Endothelial cell of umbilical vein (primary cell): Measurements from ENCODE around the gene TPRG1L. TPM values are rescaled to one million over a fixed set of nuclear protein-coding genes. Genes with fewer than 3 reads are reported as not detected.

Experiments used
- BruUV-seq: library from RNA; stranded (reverse); fragments of 400-500 nt; replicated peaks from 2 replicates; lab custom pipeline; 2021; lab: Mats Ljungman, UMichigan
- CTCF ChIA-PET: fragments of 300-600, 350-600 bp; sonication (Branson Sonifier 250); formaldehyde crosslinking; loops from one replicate; lab custom pipeline; 2021; ENCODE audit warnings: antibody characterized with exemption, inconsistent platforms; lab: Charles Lee
- POLR2A ChIA-PET: fragments of 300-600, 350-600 bp; sonication (Branson Sonifier 250); formaldehyde crosslinking; loops from one replicate; lab custom pipeline; 2021; ENCODE audit warnings: antibody characterized with exemption, inconsistent platforms; lab: Charles Lee
- DNase-seq: peaks from one replicate; pipeline ENCODE4 v3.0.0-alpha.2; 2011; ENCODE audit warnings: low read depth, low spot score
- FAIRE-seq: peaks from 2 replicates; lab custom pipeline; 2011; peaks lifted over from hg19 to GRCh38; lab: Jason Lieb, UNC
- H2AFZ ChIP-seq: 2 replicates; pipeline ENCODE4 v1.6.0; 2012; ENCODE audit warnings: low read depth, low read length, control low read depth, inconsistent platforms
- H3K27ac ChIP-seq: 2 replicates; pipeline ENCODE4 v1.5.1; 2011; ENCODE audit warnings: low read depth, mild to moderate bottlenecking, control low read depth, low read length, moderate library complexity; ENCODE audit not compliant: insufficient read depth
- H3K27me3 ChIP-seq, 2 experiments: 2 replicates each; pipeline versions ENCODE4 v1.6.0 to v1.6.1; 2011; ENCODE audit warnings: low read length in 2 of 2, mixed read lengths in 1 of 2; ENCODE audit not compliant: control insufficient read depth in 2 of 2, insufficient read depth in 2 of 2
- H3K36me3 ChIP-seq, 2 experiments: 2 replicates in 1 of 2; 3 replicates in 1 of 2; pipeline ENCODE4 v1.5.1; 2011; ENCODE audit warnings: low read length in 2 of 2, mild to moderate bottlenecking in 1 of 2, moderate library complexity in 1 of 2; ENCODE audit not compliant: control insufficient read depth in 2 of 2, insufficient read depth in 2 of 2; ENCODE audit errors: extremely low read depth in 1 of 2
- H3K4me1 ChIP-seq: 3 replicates; pipeline ENCODE4 v1.5.1; 2011; ENCODE audit warnings: mild to moderate bottlenecking, low read length; ENCODE audit not compliant: control insufficient read depth, insufficient read depth; ENCODE audit errors: extremely low read depth
- H3K4me2 ChIP-seq: 2 replicates; pipeline ENCODE4 v1.6.1; 2011; ENCODE audit warnings: low read length, control low read depth, mixed read lengths; ENCODE audit not compliant: insufficient read depth
- H3K4me3 ChIP-seq, 3 experiments: fragments of 200-600 bp in 1 of 3; sonication (generic), shearing (Covaris generic) in 1 of 3; replicated peaks in 1 of 3; 2 replicates each; pipeline ENCODE4 v1.5.1; 2011 to 2016; ENCODE audit warnings: control low read depth in 3 of 3, low read length in 3 of 3, mild to moderate bottlenecking in 2 of 3, inconsistent platforms in 1 of 3, low read depth in 1 of 3, moderate library complexity in 1 of 3; ENCODE audit not compliant: insufficient read depth in 1 of 3
- H3K79me2 ChIP-seq: 2 replicates; pipeline ENCODE4 v1.6.0; 2012; ENCODE audit warnings: low read length, inconsistent platforms; ENCODE audit not compliant: control insufficient read depth, insufficient read depth
- H3K9ac ChIP-seq: replicated peaks from 2 replicates; pipeline ENCODE3; 2011; ENCODE audit warnings: low read length, control low read depth; ENCODE audit not compliant: insufficient read depth; ENCODE audit errors: extremely low read depth
- H3K9me1 ChIP-seq: replicated peaks from 3 replicates; pipeline ENCODE4 v1.6.0; 2011; ENCODE audit warnings: mild to moderate bottlenecking, low read length; ENCODE audit not compliant: control insufficient read depth, insufficient read depth; ENCODE audit errors: extremely low read depth
- H3K9me3 ChIP-seq: replicated peaks from 2 replicates; pipeline ENCODE4 v1.5.1; 2012; ENCODE audit warnings: low read length, inconsistent platforms; ENCODE audit not compliant: control insufficient read depth, insufficient read depth
- H4K20me1 ChIP-seq: replicated peaks from 2 replicates; pipeline ENCODE3; 2011; ENCODE audit warnings: mild to moderate bottlenecking, low read length; ENCODE audit not compliant: control insufficient read depth, insufficient read depth; ENCODE audit errors: extremely low read depth
- CTCF ChIP-seq, 2 donors: IDR thresholded peaks; 1 replicate in 1 of 2; 2 replicates in 1 of 2; pipeline ENCODE4 v1.5.1; 2011; ENCODE audit warnings: low read length in 2 of 2, mild to moderate bottlenecking in 2 of 2, moderate library complexity in 2 of 2, control low read depth in 1 of 2, inconsistent platforms in 1 of 2, low read depth in 1 of 2; ENCODE audit not compliant: insufficient read depth in 1 of 2; ENCODE audit errors: extremely low read depth in 1 of 2
- EZH2 ChIP-seq: IDR thresholded peaks from 2 replicates; pipeline ENCODE4 v1.6.1; 2012; ENCODE audit warnings: borderline replicate concordance, low read depth, mild to moderate bottlenecking, moderate library complexity, low read length, inconsistent platforms; ENCODE audit not compliant: severe bottlenecking
- FOS ChIP-seq: IDR thresholded peaks from 2 replicates; pipeline ENCODE4 v1.6.1; 2011; ENCODE audit warnings: mild to moderate bottlenecking, low read length, moderate library complexity, borderline replicate concordance; ENCODE audit not compliant: insufficient read depth
- JUN ChIP-seq: IDR thresholded peaks from 2 replicates; pipeline ENCODE4 v1.6.1; 2011; ENCODE audit warnings: borderline replicate concordance, low read depth; ENCODE audit not compliant: insufficient read length, insufficient read depth
- MAX ChIP-seq: IDR thresholded peaks from 2 replicates; pipeline ENCODE4 v1.6.1; 2011; ENCODE audit not compliant: insufficient read depth, insufficient read length
- POLR2AphosphoS5 ChIP-seq: IDR thresholded peaks from 2 replicates; pipeline ENCODE4 v1.6.1; 2012; ENCODE audit warnings: low read depth, mild to moderate bottlenecking, control low read depth, low read length, moderate library complexity; ENCODE audit not compliant: insufficient read depth
- dilution Hi-C: fragments of 300-500 bp; cut with MboI; formaldehyde crosslinking; loops from one replicate; pipeline ENCODE4 v1.15.0; 2019; ENCODE audit warnings: low sequenced_read_pairs; ENCODE audit not compliant: extremely low pct_ligation_motif_present
- intact Hi-C: fragments of 100-400 bp; cut with micrococcal nuclease; formaldehyde crosslinking; loops from one replicate; pipeline ENCODE4 v1.10.0; 2022
- polyA plus RNA-seq, 4 experiments: library from polyadenylated mRNA; depleted of rRNA in 3 of 4; stranded (reverse) in 3 of 4; unstranded in 1 of 4; fragments of >200 nt; gene quantifications; 2 replicates each; pipeline versions ENCODE4 v1.2.1 to v1.2.3, GENCODE V29; 2011 to 2012; ENCODE audit warnings: missing spikeins in 1 of 4
- total RNA-seq: library from RNA; stranded (reverse); gene quantifications from 2 replicates; pipeline ENCODE4 v1.2.3, GENCODE V29; 2021

Gene TPRG1L
- total and polyA plus RNA-seq, 2 donors (not counting 3 experiments of a cell fraction or from before 2014, with no cell fraction given) = 52.3 to 53.8 TPM

- H3K4me1 ChIP-seq = peaks cover 3% of the 10 kb centered on the region
- no peak overlapping the region for H2AFZ ChIP-seq
- H3K4me3 ChIP-seq = no peak overlapping the region
- FAIRE-seq = no peak
- H3K9ac ChIP-seq = no peak overlapping the region
- no peaks in the 10 kb centered on the region for H3K79me2 ChIP-seq
- H3K36me3 ChIP-seq = no peaks in the 10 kb centered on the region
- H3K9me3 ChIP-seq = no peaks in the 10 kb centered on the region
- TF ChIP-seq FOS (no peak), EZH2 (no peak), CTCF (IDR thresholded peaks at IDR 0.05; ENCODE audit: extremely low read depth in 1 of 2, insufficient read depth in 1 of 2, low read depth in 1 of 2, low read length in 2 of 2) (no peak), JUN (no peak), POLR2AphosphoS5 (no peak), MAX (no peak)
- ChIA-PET CTCF (interaction anchor here (0.8 to 4.0 kb wide), 4 partner anchors 8 to 20 kb away, joined by 3 to 17 read pairs (median 3); no protein-coding TSS in a partner anchor), POLR2A (no interaction called here)
- no peaks in the 10 kb centered on the region for H3K9me1 ChIP-seq
- dilution Hi-C loops = no loop called here
- BruUV-seq = no TSS peak
- H3K27ac ChIP-seq = no peak overlapping the region
- intact Hi-C loops = no loop called here
- no peaks in the 10 kb centered on the region for H4K20me1 ChIP-seq
- H3K4me2 ChIP-seq = no peak overlapping the region
- DNase-seq = no peak
- no peaks in the 10 kb centered on the region for H3K27me3 ChIP-seq
Measured at GRCh38 chr1:3599816-3600215, 25.0 kb upstream of the TPRG1L start.
